ENCODE results near the gene RCOR1.

DNA sequence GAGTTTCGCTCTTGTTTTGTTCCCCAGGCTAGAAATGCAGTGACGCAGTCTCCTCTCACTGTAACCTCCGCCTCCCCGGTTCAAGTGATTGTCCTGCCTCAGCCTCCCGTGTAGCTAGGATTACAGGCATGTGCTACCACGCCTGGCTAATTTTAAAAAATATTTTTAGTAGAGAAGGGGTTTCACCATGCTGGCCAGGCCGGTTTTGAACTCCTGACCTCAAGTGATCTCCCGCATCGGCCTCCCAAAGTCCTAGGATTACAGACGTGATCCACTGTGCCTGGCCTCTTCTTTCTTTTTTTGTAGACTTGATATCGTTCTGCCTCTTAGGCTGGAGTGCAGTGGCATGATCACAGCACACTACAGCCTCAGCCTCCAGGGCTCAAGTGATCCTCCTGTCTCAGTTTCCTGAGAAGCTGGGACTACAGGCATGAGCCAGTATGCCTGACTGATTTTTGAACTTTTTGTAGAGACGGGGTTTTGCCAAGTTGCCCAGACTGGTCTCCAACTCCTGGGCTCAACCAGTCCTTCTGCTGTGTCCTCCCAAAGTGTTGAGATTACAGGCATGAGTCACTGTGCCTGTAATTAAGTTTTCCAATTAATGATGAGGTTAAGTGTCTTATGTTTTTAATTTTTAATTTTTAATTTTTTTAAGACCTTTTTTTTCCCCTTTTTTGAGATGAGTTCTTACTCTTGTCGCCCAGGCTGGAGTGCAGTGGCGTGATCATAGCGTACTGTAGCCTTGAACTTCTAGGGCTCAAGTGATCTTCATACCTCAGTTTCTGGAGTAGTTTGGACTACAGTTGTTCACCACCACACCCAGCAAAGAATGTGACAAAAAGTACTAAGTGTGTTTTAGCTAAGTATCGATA lies 10.2 kb downstream of the RCOR1 start:
- TF ChIP-seq POLR2A (IDR thresholded peaks at IDR 0.05; ENCODE audit: low read length) = no peak
- no peak for TF ChIP-seq GATA1 (IDR thresholded peaks at IDR 0.05; ENCODE audit: low read depth, low read length)

Data from erythroblast (primary cell).